IMR-90 (cell line): Measurements from ENCODE around the gene RMI1.

ENCODE experiments used
- BHLHE40 ChIP-seq: fragments of 150-350 bp; IDR thresholded peaks from 2 replicates; pipeline ENCODE4 v1.6.1; 2016; ENCODE audit warnings: mild to moderate bottlenecking, low read depth, low read length
- FOS ChIP-seq: fragments of 150-350 bp; IDR thresholded peaks from 2 replicates; pipeline ENCODE4 v1.6.1; 2016; ENCODE audit warnings: low read depth, low read length
- MXI1 ChIP-seq: IDR thresholded peaks from 2 replicates; pipeline ENCODE4 v1.6.1; 2012; ENCODE audit warnings: low read depth, mild to moderate bottlenecking, low read length, moderate library complexity, borderline replicate concordance
- POLR2A ChIP-seq: IDR thresholded peaks from 2 replicates; pipeline ENCODE4 v1.6.1; 2012; ENCODE audit warnings: mild to moderate bottlenecking, low read depth, low read length
- RAD21 ChIP-seq: IDR thresholded peaks from 2 replicates; pipeline ENCODE4 v1.6.1; 2012; ENCODE audit warnings: low read length, improper control_type of control experiment
- SMC3 ChIP-seq: fragments of 150-350 bp; IDR thresholded peaks from 2 replicates; pipeline ENCODE4 v1.6.1; 2016; ENCODE audit warnings: low read depth, mild to moderate bottlenecking, antibody characterized with exemption, low read length, moderate library complexity
- TF ChIP-seq, protein P1 (sequence below): conservative IDR thresholded peaks from 2 replicates; pipeline ENCODE4 v1.5.1; 2012; ENCODE audit warnings: mild to moderate bottlenecking, low read depth, low read length, improper control_type of control experiment

GRCh38 chr9:83959061-83959460, 21.5 kb upstream of the RMI1 start:
- TF ChIP-seq, protein P1, sequence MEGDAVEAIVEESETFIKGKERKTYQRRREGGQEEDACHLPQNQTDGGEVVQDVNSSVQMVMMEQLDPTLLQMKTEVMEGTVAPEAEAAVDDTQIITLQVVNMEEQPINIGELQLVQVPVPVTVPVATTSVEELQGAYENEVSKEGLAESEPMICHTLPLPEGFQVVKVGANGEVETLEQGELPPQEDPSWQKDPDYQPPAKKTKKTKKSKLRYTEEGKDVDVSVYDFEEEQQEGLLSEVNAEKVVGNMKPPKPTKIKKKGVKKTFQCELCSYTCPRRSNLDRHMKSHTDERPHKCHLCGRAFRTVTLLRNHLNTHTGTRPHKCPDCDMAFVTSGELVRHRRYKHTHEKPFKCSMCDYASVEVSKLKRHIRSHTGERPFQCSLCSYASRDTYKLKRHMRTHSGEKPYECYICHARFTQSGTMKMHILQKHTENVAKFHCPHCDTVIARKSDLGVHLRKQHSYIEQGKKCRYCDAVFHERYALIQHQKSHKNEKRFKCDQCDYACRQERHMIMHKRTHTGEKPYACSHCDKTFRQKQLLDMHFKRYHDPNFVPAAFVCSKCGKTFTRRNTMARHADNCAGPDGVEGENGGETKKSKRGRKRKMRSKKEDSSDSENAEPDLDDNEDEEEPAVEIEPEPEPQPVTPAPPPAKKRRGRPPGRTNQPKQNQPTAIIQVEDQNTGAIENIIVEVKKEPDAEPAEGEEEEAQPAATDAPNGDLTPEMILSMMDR, result no peak
- TF ChIP-seq POLR2A, result no peak
- no peak for TF ChIP-seq RAD21
- no peak for TF ChIP-seq BHLHE40
- no peak for TF ChIP-seq FOS
- no peak for TF ChIP-seq SMC3
- TF ChIP-seq MXI1, result no peak
